GM06990 (cell line): ENCODE data around the gene OR8D2.

Experiments used
- DNase-seq: peaks from one replicate; pipeline ENCODE4 v3.0.0-alpha.2; 2011; ENCODE audit not compliant: insufficient read length; ENCODE audit errors: extremely low read depth
- H3K27me3 ChIP-seq: replicated peaks from 2 replicates; pipeline ENCODE4 v1.6.0; 2011; ENCODE audit warnings: low read length; ENCODE audit not compliant: control insufficient read depth, insufficient read depth
- H3K36me3 ChIP-seq: 2 replicates; pipeline ENCODE4 v1.5.1; 2011; ENCODE audit warnings: low read length; ENCODE audit not compliant: control insufficient read depth, insufficient read depth
- H3K4me3 ChIP-seq: replicated peaks from 2 replicates; pipeline ENCODE4 v1.5.1; 2011; ENCODE audit warnings: low read depth, mild to moderate bottlenecking, control low read depth, low read length
- CTCF ChIP-seq: IDR thresholded peaks from 2 replicates; pipeline ENCODE4 v1.5.1; 2011; ENCODE audit warnings: low read length, control low read depth, mild to moderate bottlenecking, inconsistent platforms; ENCODE audit not compliant: insufficient read depth, poor library complexity, severe bottlenecking

The OR8D2 gene

GRCh38 chr11:124302347-124303125 is 17.5 kb downstream of the OR8D2 start:
- TF ChIP-seq CTCF, result no peak
- no peaks in the 10 kb centered on the region for H3K36me3 ChIP-seq
- H3K4me3 ChIP-seq, result no peak overlapping the region
- no peaks in the 10 kb centered on the region; the same call in 1 of the 2 replicates for H3K27me3 ChIP-seq
- no peak for DNase-seq

GRCh38 chr11:124301548-124301947 is 18.4 kb downstream of the OR8D2 start:
- Histone ChIP-seq H3K27me3 (no peaks in the 10 kb centered on the region; the same call in 1 of the 2 replicates), H3K36me3 (no peaks in the 10 kb centered on the region), H3K4me3 (no peak overlapping the region)
- no peak for DNase-seq
- no peak for TF ChIP-seq CTCF

DNA sequence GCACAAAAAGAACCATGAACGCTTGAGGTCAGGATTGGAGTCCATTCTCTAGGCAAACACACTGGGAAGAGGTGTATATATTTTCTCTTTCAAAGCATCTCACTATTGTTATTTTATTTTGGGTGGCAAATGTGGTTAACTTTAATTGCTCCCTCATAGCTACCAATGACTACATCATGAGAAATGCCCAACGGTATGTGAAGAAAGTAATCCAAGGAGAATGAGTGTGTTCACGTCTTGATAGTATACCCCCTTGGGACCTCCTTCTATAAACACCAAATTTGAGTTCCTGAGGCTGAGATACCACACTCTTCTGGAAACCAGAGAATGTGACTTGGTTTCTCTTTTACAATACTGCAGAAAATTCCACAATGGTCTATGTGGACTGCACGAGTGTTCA is 22.1 kb downstream of the OR8D2 start:
- no peak overlapping the region for H3K4me3 ChIP-seq
- H3K36me3 ChIP-seq, result no peaks in the 10 kb centered on the region
- no peak for DNase-seq
- no peak for TF ChIP-seq CTCF
- H3K27me3 ChIP-seq, result no peaks in the 10 kb centered on the region

DNA sequence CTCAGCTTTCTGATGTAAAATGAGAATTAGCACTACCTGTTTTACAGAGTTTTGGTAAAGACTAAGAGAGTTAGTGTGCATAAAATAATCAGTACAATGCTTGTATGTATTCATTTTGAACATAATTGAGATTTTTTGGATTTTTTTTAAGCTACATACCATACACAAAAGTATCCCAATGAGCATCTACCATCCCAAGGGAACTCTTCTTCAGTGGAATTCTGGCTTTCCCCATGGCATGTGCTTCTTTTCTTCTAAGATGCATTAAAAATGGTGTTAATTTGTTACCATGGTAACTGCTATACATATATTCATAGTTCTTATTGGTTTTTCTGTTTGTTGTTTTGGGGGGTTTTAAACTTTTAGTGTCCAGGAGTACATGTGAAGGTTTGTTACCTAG is 24.0 kb downstream of the OR8D2 start:
- no peak for TF ChIP-seq CTCF
- no peaks in the 10 kb centered on the region for H3K27me3 ChIP-seq

GRCh38 chr11:124294687-124295086 is 25.3 kb downstream of the OR8D2 start:
- Histone ChIP-seq H3K27me3 (no peaks in the 10 kb centered on the region), H3K36me3 (no peaks in the 10 kb centered on the region), H3K4me3 (no peak overlapping the region)
- TF ChIP-seq CTCF, result no peak
- DNase-seq, result no peak

More for the DNA sequence above, 24.0 kb downstream of the OR8D2 start:
- DNase-seq, result no peak
- Histone ChIP-seq H3K4me3 (no peak overlapping the region), H3K36me3 (no peaks in the 10 kb centered on the region)
